ENCODE measurements around the gene RBP5.

The RBP5 gene

DNA sequence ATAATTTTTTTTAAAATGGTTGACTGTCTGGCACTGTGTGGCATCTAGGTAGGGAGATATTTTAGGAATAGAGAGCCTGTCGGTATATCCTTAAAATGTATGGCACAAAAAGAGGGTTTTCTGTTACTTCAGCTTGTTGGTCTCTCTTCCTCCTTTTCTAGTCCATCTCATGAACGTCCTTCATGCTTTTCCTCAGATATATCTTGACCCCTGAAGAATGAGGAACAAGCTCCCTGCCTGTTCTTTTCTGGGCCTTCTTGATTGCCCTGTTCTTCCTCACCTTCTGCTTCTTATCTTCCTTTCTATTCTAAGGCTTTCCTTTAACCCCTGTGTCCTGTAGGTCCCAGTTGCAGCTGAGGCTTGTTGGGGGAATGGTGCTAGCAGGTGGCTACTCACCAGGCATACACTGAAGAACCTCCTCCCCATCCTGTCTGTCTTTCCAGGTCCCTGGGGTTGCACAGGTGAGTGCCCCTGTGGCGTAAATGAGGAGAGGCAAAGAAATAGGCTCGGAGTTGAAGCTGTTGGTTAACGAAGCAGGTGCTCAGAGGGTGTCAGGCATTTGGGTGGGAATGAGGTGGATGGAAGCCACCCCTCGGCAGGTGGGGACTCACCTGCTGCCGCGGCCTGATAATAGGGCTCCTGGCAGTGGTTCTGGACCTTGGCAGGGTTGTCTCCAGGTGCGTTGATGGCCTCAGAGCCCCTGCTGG lies 29.2 kb downstream of the RBP5 start:
- peak; percentile 94 to 98 for DNase-seq

DNA sequence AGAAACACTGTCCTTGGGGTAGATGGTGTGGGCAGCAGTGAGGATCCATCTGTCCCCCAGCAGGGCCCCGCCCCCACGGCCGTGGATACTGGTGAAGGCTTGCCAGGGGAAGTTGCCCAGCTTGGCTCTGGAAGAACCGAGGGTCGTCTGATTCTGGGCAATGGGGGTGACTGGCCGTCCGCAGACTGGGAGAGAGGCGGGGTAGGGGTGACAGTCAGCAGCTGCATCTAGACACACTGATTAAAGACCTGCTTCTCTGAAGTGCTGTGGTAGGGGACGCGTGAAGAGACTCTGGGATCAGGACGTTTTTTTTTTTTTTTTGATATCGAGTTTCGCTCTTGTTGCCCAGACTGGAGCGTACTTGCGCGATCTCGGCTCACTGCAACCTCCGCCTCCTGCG lies 31.7 kb downstream of the RBP5 start:
- no peak for DNase-seq

DNA sequence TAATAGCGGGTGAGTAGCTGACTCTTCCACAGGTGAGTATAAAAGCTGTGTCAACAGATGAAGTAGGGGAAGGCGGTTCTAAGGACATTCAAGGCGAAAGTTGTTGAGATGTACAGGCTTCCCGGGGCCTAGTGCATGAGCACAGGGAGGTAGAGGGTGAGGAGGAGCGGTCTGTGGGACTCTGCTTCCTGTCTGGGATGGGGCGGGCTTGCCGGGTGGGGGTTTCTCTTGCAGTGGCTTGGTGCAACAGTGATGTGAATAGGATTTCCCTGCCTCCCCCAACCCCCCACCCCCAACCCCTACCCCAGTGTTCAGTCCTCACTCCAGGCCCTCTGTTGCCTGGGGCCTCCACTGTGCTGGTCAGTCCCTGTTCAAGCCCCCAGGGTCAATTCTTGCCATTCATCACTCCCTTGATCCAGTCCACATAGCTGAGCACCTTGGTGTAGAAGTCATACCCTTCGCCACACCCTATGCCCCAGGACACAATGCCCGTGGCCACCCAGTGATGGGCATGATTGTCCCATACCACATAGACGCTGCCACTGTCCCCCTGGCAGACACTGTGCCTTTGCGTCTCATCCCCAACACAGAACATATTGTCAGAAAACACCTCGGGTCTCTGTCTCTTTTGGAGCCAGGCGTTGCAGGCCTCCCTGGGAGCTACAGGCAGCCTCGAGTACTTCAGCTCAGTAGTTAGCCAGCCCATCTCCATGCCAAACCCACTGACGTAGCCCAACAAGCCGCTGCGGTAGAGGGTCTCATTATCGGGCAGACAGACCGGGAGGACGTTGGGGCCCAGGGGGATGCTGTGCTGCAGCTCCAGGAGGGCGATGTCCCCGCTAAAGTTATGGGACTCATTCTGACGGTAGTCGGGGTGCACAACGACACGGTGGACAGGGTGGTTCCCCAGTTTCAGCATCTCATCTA lies 32.4 kb downstream of the RBP5 start:
- DNase-seq = no peak

DNA sequence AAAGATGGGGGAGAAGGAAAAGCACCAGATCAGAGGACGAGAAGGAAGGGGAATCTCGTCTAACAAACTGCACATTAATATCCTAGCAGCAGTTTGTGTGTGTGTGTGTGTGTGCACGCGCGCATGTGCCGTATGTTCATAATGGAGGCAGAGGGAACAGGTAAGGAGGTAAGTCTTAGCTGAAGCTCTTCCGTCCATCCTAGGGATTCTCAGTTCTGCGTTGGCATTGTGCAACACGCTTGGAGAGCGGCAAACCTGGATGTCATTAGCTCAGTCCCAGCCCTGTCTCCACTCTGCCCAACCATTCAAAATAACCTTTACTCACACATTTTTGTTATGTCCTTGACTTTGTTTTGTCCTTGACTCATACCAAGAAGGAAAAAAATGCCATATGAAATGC lies 34.8 kb downstream of the RBP5 start:
- DNase-seq = no peak

DNA sequence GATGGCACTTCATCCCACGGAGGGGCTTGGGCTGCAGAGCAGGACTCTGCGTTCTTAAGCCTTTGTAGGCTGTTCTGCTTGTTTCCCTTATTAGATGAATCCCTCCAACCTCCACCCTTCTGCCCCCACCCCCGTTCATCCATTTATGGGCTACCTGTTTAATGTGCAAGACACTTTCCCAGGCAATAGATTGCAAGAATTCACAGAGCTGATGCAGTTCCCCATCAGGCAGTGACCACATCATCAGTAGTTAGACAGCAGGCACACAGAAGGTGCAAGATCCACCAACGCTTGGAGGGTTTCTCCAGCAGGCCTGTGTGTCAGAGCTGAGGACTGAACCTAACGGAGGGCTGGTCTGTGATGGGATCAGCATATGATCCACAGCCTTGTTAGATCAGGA lies 35.2 kb downstream of the RBP5 start:
- no peak for DNase-seq

DNA sequence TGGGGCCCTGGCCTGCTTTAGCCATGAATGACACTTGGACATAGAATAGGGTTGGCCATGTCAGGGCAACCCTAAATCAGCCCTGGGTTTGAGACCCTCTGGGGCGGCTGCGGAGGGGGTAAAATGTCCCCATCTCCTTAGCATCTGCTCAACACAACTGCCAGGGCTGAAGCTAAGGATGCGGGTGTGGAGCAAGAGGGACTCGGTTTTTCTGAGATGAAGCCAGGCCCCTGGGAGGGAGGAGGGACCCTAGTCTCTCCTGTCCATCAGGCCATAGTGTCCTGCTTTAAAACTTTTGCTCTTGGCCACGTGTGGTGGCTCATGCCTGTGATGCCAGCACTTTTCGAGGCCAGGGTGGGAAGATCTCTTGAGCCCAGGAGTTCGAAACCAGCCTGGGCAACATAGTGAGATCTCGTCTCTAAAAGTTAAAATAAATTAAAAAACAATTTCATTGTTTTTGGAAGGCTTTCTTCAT lies 35.7 kb downstream of the RBP5 start:
- no peak for DNase-seq

DNA sequence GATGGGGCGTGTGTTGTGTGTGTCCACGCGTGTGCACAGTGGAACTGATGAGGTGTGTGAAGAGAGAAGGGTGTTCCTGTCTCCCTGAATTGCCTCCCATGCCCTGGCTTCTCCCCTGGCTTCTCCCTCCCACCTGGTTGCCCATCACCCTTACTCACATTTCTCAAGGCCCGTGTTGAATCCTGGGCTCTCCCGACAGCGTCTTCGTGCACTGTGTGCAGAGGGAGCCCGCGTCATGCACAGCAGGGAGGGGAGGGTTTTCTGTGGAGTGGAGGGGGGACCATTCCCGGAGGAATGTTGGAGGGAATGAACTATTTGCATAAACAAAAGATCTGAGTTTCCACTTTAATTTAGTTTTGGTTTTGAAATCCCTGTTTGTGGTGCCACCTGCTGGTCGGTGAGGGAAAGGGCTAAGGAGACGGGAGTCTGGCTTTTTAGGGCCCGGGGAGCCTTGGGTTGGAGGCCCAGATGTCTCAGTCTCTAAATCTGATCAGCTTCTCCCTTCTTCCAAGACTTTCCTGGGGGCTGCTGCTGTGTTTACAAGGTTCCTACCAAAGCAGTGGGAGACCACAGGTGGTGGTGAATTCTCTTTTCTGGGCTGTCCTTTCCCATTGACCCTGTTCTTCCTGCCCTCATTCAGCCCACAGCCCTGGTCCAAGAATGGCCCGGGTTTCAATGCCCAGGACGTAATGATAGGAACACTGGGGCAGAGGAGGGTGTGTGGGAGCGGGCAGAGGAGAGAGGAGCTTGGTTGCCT lies 36.3 kb downstream of the RBP5 start, which contains the start of gene C1R:
Gene C1R (minus strand): TSS at position 217 of the 757 bp plus-strand sequence. CDS start 57 bp downstream, at position 160.
- peak; percentile 43 to 64 for DNase-seq

DNA sequence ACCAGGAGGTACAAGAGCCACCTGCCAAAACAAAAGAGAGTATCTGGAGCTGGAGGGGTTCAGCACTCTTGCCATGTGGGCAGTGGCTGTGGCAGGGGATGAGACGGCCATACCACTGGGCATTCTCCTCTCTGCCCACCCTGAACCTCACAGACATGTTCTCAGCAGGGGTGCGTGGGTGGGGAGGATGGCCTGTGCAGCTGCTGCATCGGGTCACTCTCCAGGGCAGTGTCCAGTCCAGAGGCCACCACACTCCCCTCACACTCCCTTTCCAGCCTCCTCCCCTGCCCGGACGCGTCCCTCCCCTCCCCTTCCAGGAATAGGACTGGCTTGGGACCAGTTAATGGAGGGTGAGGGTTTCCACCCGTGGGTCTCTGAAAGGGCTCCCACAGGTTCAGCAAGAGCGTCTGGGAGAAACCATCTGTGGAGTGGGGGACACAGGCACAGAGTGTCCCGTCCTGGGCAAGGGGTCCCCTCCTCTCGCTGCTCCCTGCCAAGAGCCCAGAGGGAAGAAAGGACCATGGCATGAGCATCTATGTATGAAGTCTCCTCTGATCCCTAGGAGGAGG lies 36.9 kb downstream of the RBP5 start:
- DNase-seq = no peak

DNA sequence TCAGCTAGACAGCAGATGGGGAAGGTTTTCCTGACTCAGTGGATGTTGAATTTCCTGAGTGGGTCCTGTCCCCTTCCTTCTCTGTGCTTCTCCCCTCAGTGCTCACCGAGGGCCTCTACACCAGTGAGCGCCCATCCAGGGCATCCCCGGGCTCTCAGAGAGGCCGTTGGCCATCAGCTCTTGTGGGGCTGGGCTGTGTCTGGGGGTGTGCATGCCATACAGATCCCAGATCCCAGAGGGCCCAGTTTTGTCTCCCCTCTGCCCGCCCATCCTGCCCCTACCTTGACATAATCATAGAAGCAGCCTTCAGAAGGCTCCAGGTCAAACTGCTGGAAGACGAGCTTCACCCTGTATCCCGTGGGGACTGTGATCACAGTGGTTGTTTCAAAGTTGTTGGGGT lies 37.5 kb downstream of the RBP5 start:
- no peak for DNase-seq

DNA sequence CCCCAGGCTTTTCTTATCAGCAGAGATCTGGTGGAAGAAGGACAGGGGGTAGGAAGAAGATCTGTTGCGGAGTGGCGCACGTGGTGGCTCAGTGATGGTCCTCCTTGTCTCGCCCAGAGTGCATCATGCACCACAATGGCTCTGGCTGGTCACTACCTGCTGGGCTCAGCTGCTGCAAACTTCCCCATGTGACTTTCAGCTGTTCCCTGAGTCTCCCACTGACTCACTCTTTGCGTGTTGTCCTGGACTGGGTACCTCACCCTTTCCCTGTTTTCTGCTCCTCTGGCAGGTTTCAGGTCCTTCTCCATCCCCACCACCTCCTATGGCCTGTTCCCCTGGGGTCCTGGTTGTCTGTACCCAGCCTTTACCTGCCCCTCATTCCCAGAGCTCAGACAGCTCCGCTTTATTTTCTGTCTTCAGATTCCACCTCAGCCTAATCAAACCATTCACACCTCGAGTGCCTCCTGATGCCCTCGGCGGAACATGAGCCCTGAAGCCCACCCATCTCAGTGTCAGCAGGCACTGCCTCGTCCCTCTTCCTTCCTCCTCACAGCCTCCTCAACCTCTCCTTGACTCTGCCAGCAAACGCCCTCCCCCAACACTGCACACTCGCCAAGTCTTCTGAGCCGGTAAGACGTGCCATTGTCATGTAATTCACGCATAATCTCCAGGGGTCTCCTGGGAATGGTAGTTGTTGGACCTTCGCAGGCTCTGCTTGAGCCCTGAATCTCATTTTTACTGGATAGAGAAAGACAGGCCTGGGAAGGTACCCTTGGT lies 38.3 kb downstream of the RBP5 start:
- no peak for DNase-seq

DNA sequence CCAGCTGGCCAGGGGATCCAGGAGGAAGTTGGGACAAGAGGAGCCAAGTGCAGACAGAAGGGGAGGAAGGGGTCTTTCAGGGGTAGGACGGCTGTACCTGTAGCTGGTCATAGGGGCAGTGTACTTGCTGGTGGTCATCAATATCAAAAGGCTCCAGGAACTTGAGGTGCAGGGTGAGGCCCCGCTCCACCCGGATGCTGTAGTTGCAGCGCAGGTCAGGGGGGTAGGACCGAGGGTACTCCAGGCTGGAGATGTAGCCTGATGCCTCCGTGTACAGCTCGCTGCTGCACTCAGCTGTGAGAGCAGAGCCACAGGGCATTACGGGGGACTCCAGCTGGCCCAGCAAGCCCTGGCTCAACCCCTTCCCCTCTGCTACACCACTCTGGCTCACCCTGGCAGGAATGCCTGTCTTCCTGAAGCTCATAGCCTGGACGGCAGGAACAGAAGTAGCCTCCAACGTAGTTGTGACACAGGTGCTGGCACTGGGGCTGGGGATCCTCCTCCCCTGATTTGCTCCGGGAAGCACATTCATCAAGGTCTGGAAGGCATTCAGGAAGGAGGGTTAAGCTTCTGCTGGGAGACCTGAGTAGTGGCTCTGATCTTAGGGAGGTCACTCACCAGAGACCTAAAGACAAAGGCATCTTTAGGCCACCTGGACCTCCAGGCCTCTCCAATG lies 39.4 kb downstream of the RBP5 start:
- DNase-seq = no peak

DNA sequence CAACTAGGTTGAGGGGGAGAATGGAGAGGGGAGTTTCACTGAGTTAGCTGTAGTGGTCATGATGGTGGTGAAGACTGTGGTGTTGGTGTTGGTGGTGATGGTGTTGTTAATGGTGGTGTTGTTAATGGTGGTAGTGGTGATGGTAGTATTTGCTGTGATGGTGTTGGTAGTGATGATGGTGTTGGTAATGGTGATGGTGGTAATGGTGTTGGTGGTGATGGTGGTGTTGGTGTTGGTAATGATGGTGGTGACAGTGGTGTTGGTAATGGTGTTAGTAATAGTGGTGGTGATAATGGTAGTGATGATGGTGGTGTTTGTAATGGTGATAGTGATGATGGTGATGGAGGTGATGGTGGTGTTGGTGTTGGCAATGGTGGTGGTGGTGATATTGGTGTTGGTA lies 45.6 kb downstream of the RBP5 start:
- no peak for DNase-seq

DNA sequence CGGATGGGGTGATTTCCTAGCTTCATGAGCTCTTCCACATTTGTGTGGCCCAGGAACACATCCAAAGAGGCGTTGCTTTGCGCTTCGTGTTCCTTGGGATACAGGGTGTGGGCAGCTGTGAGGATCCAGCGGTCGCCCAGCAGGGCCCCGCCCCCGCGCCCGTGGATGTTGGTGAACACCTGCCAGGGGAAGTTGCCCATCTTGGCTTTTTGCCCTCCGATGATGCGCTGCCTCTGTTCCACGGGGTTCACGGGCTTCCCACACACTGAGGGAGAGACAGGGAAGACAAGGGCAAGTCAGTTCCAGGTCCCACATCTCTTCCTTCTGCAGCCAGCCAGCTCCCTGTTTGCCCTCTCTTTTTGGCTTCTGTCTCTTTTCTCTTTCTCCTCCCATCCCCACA lies 47.7 kb downstream of the RBP5 start:
- DNase-seq = peak in 1 of 2 experiments; percentile 10

DNA sequence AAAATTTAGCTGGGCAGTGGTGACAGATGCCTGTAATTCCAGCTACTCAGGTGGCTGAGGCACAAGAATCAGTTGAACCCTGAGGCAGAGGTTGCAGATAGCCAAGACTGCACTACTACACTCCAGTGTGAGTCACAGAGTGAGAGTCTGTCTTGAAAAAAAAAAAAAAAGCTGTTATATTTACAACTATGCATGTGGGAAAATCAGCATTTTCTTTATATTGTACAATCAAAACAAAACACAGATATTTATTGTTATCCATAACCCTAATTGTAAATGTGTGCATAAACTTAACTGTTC lies 48.9 kb downstream of the RBP5 start:
- DNase-seq = no peak

DNA sequence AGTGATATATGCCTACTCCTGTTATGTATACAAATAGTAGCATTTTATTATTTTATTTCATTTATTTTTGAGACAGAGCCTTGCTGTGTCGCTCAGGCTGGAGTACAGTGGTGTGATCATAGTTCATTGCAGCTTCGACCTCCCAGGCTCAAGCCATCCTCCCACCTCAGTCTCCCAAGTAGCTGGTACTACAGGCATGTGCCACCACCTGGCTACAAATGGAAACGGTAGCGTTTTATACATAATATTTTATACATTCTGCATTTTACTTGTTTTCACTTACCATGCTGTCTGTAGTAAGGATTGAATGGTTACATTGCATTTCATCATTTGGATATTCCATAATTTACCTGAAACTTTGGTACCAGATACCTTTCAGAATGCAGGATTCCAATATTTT lies 50.5 kb downstream of the RBP5 start:
- DNase-seq = no peak

DNA sequence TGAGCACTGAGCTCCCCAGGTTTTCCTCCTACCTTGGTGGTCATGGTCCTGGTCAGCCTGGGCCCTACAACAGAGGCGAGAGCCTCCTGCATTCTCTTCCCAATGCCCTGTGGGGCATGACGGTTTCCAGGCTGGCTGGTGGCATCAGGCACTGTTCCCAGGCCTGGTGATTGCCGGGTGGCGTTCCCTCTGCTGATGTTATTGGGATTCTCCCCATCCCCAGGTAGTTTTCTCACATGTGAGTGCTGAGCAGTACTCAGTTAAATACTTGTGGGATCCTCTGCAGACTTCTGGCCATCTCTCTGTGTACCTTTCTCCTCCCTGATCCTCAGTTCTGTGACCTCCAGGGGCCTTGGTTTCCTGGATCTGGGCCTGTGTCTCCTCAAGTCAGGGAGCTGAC lies 52.2 kb downstream of the RBP5 start:
- DNase-seq = no peak

DNA sequence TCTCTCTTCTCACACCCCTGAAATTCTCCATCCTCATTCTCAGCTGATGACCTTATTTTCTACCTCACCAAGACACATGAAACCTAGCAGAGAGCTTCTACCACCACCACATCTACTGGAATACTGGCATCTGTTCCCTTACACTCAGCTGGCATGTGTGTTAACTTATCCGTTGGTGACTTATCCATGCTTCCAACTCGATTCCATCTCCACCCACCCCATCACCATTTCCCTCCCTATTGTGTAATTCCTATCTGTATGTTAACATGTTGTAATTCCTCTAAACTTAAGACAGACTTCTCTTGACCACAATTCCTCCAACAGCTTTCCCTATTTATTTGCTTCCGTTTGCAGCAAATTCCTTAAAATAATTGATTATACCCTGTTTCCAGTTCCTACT lies 52.8 kb downstream of the RBP5 start:
- no peak for DNase-seq

DNA sequence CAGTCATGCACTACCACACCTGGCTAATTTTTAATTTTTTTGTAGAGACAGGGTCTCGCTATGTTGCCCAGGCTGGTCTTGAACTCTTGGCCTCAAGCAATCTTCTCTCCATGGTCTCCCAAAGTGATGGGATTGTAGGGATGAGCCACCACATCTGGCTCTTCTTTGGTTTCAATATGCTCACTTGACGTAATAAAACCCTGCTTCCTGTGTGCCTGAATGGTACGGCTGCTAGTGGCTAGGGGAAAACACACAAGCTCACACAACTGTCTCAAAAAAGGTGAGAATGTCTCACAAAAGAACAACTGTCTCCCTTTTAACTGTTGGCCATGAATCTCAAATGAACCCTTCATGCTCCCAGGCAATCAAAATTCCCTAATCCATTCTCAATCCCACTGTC lies 53.2 kb downstream of the RBP5 start:
- no peak for DNase-seq

DNA sequence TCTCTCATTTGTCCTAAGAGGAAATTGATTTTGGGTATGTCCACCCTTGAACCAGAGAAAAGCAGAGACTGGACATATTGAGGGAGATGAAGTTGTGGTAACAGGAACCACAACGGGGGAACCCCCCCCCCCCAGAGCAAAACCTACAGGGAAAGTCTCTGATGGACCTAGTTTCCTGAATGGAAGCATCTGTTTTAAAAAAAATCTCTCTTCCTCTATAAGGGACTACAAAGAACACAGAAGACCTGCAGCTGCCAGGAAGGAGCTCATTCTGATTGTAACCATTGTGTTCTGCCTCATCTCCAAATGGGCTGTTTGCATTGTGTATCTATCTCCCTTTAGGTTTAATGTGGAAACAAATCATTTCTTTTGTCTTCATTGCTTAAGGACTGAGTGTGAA lies 54.7 kb downstream of the RBP5 start:
- DNase-seq = peak in 1 of 2 experiments; percentile 32
